Type B pancreatic cell (in vitro differentiated cells): ENCODE measurements around the gene CYS1. TPM values are rescaled to one million over a fixed set of nuclear protein-coding genes. Genes with fewer than 3 reads are reported as not detected.
"Not testable (repeated sequence)": the region's sequence is repeated elsewhere in the genome, so short reads cannot be mapped to it uniquely, and the experiment has no call there.

Experiments
- DNase-seq: peaks from one replicate; pipeline ENCODE4 v3.0.0; 2021; ENCODE audit warnings: mixed read lengths; ENCODE audit not compliant: unreplicated experiment; ENCODE audit errors: extremely low spot score
- H3K27ac Mint-ChIP-seq: 2 replicates; pipeline ENCODE4 v1.8.0; 2021; ENCODE audit warnings: mild to moderate bottlenecking, mixed read lengths
- H3K27me3 Mint-ChIP-seq: 2 replicates; pipeline ENCODE4 v1.8.0; 2021; ENCODE audit warnings: mixed read lengths
- H3K36me3 Mint-ChIP-seq: 2 replicates; pipeline ENCODE4 v1.8.0; 2021; ENCODE audit warnings: mixed read lengths
- H3K4me1 Mint-ChIP-seq: one replicate; pipeline ENCODE4 v1.8.0; 2021; ENCODE audit warnings: mixed read lengths; ENCODE audit not compliant: unreplicated experiment
- H3K4me3 Mint-ChIP-seq: 2 replicates; pipeline ENCODE4 v1.8.0; 2021; ENCODE audit warnings: mild to moderate bottlenecking, mixed read lengths
- H3K9me3 Mint-ChIP-seq: 2 replicates; pipeline ENCODE4 v1.8.0; 2021; ENCODE audit warnings: mixed read lengths
- total RNA-seq: library from RNA; stranded (reverse); gene quantifications from 2 replicates; pipeline ENCODE4 v1.2.1, GENCODE V29; 2021; ENCODE audit warnings: low replicate concordance
- TF ChIP-seq, protein P1 (sequence below): fragments of 200-600 bp; sonication (generic); conservative IDR thresholded peaks from 2 replicates; pipeline ENCODE4 v1.5.0; 2021; ENCODE audit warnings: antibody characterized with exemption, mild to moderate bottlenecking

CYS1 gene
- total RNA-seq, 1 donor from 2014 or later: 0.94 TPM

DNA sequence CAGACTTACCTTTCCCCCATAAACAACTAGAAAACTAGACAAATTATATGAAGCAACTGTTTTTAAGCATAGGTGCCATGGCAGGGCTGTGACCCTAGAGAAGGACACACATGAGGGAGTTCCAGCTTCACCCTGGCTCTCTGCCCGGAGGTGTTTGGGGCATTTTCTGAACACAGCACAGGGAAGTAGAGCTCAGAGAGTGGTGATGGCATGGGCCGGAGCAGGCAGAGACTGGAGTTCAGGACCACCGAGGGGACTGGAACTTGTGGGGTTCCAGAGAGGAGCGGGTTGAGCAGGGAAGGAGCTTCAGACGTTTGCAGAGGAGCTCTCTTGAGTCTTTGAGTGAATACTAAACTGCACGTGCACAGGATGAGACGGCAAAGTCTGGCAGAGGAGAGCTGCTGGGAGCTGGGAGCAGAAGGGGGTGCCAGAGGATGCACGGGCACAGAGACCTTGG, 63.4 kb downstream of the CYS1 start:
- H3K27ac Mint-ChIP-seq: no peak overlapping the region

DNA sequence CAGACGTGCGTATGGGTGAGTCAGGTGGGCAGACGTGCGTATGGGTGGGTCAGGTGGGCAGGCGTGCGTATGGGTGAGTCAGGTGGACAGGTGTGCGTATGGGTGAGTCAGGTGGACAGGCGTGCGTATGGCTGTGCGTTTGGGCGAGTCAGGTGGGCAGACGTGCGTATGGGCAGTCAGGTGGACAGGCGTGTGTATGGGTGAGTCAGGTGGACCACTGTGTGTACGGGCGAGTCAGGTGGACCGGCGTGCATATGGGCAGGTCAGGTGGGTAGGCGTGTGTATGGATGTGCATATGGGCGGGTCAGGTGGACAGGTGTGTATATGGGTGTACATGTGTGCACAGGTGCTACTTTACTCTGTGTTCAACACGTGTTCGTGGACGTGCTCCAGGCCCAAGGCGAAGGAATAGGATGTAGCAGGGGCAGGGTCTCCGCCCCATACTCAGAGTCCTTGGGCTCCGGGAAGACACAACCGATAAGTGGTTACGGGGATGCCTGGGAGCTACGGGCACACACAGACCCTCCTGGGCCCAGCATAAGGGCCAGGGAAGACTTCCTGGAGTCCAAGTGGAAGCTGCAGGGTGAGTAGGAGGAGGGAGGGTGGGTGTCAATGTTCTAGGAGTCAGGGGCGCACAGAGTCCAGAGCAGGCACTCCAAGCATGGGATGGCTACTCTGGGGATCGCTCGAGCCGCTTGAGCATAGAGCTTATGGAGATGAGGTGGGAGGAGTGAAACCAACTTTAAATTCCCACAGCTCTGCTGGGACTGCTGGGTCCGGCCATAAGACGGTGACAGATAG, 64.0 kb downstream of the CYS1 start:
- no peak for DNase-seq
- no peak overlapping the region for H3K27ac Mint-ChIP-seq
- H3K4me1 Mint-ChIP-seq: peaks cover 5% of the 10 kb centered on the region
- peaks cover 4% of the 10 kb centered on the region for H3K9me3 Mint-ChIP-seq
- H3K27me3 Mint-ChIP-seq: peaks cover 3% of the 10 kb centered on the region
- TF ChIP-seq, protein P1, sequence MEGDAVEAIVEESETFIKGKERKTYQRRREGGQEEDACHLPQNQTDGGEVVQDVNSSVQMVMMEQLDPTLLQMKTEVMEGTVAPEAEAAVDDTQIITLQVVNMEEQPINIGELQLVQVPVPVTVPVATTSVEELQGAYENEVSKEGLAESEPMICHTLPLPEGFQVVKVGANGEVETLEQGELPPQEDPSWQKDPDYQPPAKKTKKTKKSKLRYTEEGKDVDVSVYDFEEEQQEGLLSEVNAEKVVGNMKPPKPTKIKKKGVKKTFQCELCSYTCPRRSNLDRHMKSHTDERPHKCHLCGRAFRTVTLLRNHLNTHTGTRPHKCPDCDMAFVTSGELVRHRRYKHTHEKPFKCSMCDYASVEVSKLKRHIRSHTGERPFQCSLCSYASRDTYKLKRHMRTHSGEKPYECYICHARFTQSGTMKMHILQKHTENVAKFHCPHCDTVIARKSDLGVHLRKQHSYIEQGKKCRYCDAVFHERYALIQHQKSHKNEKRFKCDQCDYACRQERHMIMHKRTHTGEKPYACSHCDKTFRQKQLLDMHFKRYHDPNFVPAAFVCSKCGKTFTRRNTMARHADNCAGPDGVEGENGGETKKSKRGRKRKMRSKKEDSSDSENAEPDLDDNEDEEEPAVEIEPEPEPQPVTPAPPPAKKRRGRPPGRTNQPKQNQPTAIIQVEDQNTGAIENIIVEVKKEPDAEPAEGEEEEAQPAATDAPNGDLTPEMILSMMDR: no peak
- H3K4me3 Mint-ChIP-seq: no peak overlapping the region
- H3K36me3 Mint-ChIP-seq: no peaks in the 10 kb centered on the region

More for the DNA sequence above, 63.4 kb downstream of the CYS1 start:
- Mint-ChIP-seq H3K4me1 (peaks cover 8% of the 10 kb centered on the region), H3K27me3 (peaks cover 3% of the 10 kb centered on the region), H3K36me3 (no peaks in the 10 kb centered on the region), H3K9me3 (peaks cover 4% of the 10 kb centered on the region), H3K4me3 (no peak overlapping the region)
- no peak for DNase-seq
- TF ChIP-seq, protein P1: no peak

DNA sequence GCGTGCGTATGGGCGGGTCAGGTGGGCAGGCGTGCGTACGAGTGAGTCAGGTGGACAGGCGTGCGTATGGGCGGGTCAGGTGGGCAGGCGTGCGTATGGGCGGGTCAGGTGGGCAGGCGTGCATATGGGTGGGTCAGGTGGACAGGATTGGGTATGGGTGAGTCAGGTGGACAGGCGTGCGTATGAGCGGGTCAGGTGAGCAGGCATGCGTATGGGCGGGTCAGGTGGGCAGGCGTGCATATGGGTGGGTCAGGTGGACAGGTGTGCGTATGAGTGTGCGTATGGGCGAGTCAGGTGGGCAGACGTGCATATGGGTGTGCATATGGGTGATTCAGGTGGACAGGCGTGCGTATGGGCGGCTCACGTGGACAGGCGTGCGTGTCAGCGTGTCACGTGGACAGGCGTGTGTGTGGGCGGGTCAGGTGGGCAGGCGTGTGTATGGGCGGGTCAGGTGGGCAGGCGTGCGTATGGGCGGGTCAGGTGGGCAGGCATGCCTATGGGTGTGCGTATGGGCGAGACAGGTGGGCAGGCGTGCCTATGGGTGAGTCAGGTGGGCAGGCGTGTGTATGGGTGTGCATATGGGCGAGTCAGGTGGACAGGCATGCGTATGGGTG, 64.7 kb downstream of the CYS1 start:
- H3K4me1 Mint-ChIP-seq, H3K9me3 Mint-ChIP-seq, H3K27me3 Mint-ChIP-seq, H3K27ac Mint-ChIP-seq, H3K4me3 Mint-ChIP-seq, DNase-seq, H3K36me3 Mint-ChIP-seq: not testable (repeated sequence)

DNA sequence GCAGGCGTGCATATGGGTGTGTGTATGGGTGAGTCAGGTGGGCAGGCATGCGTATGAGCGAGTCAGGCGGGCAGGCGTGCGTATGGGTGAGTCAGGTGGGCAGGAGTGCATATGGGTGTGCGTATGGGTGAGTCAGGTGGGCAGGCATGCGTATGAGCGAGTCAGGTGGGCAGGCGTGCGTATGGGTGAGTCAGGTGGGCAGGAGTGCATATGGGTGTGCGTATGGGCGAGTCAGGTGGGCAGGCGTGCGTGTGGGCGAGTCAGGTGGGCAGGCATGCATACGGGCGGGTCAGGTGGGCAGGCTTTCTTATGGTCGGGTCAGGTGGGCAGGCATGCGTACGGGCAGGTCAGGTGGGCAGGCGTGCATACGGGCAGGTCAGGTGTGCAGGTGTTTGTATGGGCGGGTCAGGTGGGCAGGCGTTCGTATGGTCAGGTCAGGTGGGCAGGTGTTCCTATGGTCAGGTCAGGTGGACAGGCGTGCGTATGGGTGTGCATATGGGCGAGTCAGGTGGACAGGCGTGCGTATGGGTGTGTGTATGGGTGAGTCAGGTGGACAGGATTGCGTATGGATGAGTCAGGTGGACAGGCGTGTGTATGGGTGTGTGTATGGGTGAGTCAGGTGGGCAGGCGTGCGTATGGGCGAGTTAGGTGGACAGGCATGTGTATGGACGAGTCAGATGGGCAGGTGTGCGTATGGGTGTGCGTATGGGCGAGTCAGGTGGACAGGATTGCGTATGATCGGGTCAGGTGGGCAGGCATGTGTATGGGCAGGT, 65.6 kb downstream of the CYS1 start:
- no peak overlapping the region for H3K27ac Mint-ChIP-seq
- H3K9me3 Mint-ChIP-seq: peaks cover 4% of the 10 kb centered on the region
- H3K27me3 Mint-ChIP-seq: peaks cover 3% of the 10 kb centered on the region
- DNase-seq: no peak
- TF ChIP-seq, protein P1: no peak
- H3K4me1 Mint-ChIP-seq: peaks cover 5% of the 10 kb centered on the region
- no peaks in the 10 kb centered on the region for H3K36me3 Mint-ChIP-seq
- no peak overlapping the region for H3K4me3 Mint-ChIP-seq

DNA sequence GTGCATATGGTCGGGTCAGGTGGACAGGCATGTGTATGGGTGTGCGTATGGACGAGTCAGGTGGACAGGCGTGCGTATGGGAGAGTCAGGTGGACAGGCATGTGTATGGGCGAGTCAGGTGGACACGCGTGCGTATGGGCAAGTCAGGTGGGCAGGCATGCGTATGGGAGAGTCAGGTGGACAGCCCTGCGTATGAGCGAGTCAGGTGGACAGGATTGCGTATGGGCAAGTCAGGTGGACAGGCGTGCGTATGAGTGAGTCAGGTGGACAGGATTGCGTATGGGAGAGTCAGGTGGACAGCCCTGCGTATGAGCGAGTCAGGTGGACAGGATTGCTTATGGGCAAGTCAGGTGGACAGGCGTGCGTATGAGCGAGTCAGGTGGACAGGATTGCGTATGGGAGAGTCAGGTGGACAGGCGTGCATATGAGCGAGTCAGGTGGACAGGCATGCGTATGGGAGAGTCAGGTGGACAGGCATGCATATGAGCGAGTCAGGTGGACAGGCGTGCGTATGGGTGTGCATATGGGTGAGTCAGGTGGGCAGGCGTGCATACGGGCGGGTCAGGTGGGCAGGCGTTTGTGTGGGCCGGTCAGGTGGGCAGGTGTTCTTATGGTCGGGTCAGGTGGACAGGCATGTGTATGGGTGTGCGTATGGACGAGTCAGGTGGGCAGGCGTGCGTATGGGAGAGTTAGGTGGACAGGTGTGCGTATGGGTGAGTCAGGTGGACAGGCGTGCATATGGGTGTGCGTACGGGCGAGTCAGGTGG, 66.4 kb downstream of the CYS1 start:
- not testable (repeated sequence) for H3K4me3 Mint-ChIP-seq, H3K27ac Mint-ChIP-seq, H3K36me3 Mint-ChIP-seq, DNase-seq, H3K4me1 Mint-ChIP-seq, H3K27me3 Mint-ChIP-seq, H3K9me3 Mint-ChIP-seq

GRCh38 chr2:10012963-10013461, 67.2 kb downstream of the CYS1 start:
- Mint-ChIP-seq H3K36me3 (no peaks in the 10 kb centered on the region), H3K4me3 (no peak overlapping the region), H3K27me3 (no peaks in the 10 kb centered on the region), H3K4me1 (peaks cover 10% of the 10 kb centered on the region), H3K9me3 (peaks cover 4% of the 10 kb centered on the region), H3K27ac (no peak overlapping the region)
- TF ChIP-seq, protein P1: no peak
- DNase-seq: no peak

DNA sequence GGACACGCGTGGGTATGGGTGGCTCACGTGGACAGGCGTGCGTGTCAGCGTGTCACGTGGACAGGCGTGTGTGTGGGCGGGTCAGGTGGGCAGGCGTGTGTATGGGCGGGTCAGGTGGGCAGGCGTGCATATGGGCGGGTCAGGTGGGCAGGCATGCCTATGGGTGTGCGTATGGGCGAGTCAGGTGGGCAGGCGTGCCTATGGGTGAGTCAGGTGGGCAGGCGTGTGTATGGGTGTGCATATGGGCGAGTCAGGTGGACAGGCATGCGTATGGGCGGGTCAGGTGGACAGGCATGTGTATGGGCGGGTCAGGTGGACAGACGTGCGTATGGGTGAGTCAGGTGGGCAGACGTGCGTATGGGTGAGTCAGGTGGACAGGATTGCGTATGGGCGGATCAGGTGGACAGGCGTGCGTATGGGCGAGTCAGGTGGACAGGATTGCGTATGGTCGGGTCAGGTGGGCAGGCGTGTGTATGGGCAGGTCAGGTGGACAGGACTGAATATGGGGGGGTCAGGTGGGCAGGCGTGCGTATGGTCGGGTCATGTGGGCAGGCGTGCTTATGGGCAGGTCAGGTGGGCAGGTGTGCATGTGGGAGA, 67.7 kb downstream of the CYS1 start:
- not testable (repeated sequence) for H3K4me3 Mint-ChIP-seq, H3K36me3 Mint-ChIP-seq, DNase-seq, H3K9me3 Mint-ChIP-seq, H3K27me3 Mint-ChIP-seq, H3K27ac Mint-ChIP-seq
- peaks cover 15% of the 10 kb centered on the region for H3K4me1 Mint-ChIP-seq

DNA sequence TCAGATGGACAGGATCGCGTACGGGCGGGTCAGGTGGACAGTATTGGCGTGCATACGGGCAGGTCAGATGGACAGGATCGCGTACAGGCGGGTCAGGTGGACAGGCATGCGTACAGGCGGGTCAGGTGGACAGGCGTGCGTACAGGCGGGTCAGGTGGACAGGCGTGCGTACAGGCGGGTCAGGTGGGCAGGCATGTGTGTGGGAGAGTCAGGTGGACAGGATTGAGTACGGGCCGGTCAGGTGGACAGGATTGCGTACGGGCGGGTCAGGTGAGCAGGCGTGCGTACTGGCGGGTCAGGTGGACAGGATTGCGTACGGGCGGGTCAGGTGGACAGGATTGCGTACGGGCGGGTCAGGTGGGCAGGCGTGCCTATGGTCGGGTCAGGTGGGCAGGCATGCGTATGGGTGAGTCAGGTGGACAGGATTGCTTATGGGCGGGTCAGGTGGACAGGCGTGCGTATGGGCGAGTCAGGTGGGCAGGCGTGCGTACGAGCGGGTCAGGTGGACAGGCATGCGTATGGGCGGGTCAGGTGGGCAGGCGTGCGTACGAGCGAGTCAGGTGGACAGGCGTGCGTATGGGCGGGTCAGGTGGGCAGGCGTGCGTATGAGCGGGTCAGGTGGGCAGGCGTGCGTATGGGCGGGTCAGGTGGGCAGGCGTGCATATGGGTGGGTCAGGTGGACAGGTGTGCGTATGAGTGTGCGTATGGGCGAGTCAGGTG, 68.4 kb downstream of the CYS1 start:
- H3K4me1 Mint-ChIP-seq: peaks cover 17% of the 10 kb centered on the region
- H3K36me3 Mint-ChIP-seq, H3K27ac Mint-ChIP-seq, H3K9me3 Mint-ChIP-seq, DNase-seq, H3K4me3 Mint-ChIP-seq, H3K27me3 Mint-ChIP-seq: not testable (repeated sequence)
